AG09309 (cell line): ENCODE data around the gene EME2.

Source experiments
- DNase-seq: peaks from one replicate; pipeline ENCODE4 v3.0.0-alpha.2; 2010; ENCODE audit warnings: low read depth
- H3K4me3 ChIP-seq: 2 replicates; pipeline ENCODE4 v1.5.1; 2011; ENCODE audit warnings: mild to moderate bottlenecking, low read depth, low read length, moderate library complexity; ENCODE audit not compliant: control insufficient read depth
- CTCF ChIP-seq: IDR thresholded peaks from 2 replicates; pipeline ENCODE4 v1.5.1; 2011; ENCODE audit warnings: mild to moderate bottlenecking, low read depth, low read length, inconsistent platforms; ENCODE audit not compliant: insufficient read depth, control insufficient read depth; ENCODE audit errors: missing control alignments

The EME2 gene

GRCh38 chr16:1754204-1754603 lies 18.4 kb upstream of the EME2 start:
- DNase-seq = no peak
- H3K4me3 ChIP-seq = no peak overlapping the region
- TF ChIP-seq CTCF = no peak

- no peak overlapping the region for H3K4me3 ChIP-seq
- TF ChIP-seq CTCF = no peak
- DNase-seq = no peak
Observed at GRCh38 chr16:1757714-1758461, 14.7 kb upstream of the EME2 start.

GRCh38 chr16:1758923-1759322 lies 13.7 kb upstream of the EME2 start:
- no peak overlapping the region for H3K4me3 ChIP-seq
- no peak for TF ChIP-seq CTCF
- DNase-seq = no peak

- H3K4me3 ChIP-seq = no peak overlapping the region
- no peak for TF ChIP-seq CTCF
- no peak for DNase-seq
Observed at GRCh38 chr16:1759511-1759910, 13.1 kb upstream of the EME2 start.

- no peak for DNase-seq
- no peak for TF ChIP-seq CTCF
- no peak overlapping the region for H3K4me3 ChIP-seq
Observed at GRCh38 chr16:1760911-1761310, 11.7 kb upstream of the EME2 start.

- H3K4me3 ChIP-seq = no peak overlapping the region
- TF ChIP-seq CTCF = no peak
- DNase-seq = no peak
Observed at GRCh38 chr16:1761751-1762150, 10.9 kb upstream of the EME2 start.
